HepG2 (cell line): ENCODE measurements around the gene RSKR.

ENCODE experiments used
- CBX5 ChIP-seq: sonication (generic); formaldehyde crosslinking; IDR thresholded peaks from 2 replicates; pipeline ENCODE4 v1.4.0; 2020; ENCODE audit warnings: missing genetic modification reagents, borderline replicate concordance
- IKZF1 ChIP-seq: fragments of 450-650 bp; IDR thresholded peaks from 2 replicates; pipeline ENCODE4 v1.7.1; 2016
- IRF1 ChIP-seq: sonication (generic); formaldehyde crosslinking; IDR thresholded peaks from 2 replicates; pipeline ENCODE4 v1.4.0; 2020; ENCODE audit warnings: low read depth, mild to moderate bottlenecking, missing genetic modification reagents
- KLF16 ChIP-seq, 2 experiments: sonication (generic) in 1 of 2; formaldehyde crosslinking in 1 of 2; IDR thresholded peaks; 2 replicates each; pipeline versions ENCODE4 v1.6.1 to v1.8.0; 2016 to 2023; ENCODE audit warnings: missing genetic modification reagents in 2 of 2, missing compliant biosample characterization in 1 of 2
- PHF21A ChIP-seq: sonication (generic); formaldehyde crosslinking; IDR thresholded peaks from 2 replicates; pipeline ENCODE4 v1.5.0; 2020; ENCODE audit warnings: mild to moderate bottlenecking, missing genetic modification reagents
- PRDM10 ChIP-seq: sonication (generic); formaldehyde crosslinking; IDR thresholded peaks from 2 replicates; pipeline ENCODE4 v1.4.0; 2020; ENCODE audit warnings: low read depth, missing genetic modification reagents
- REPIN1 ChIP-seq: sonication (generic); formaldehyde crosslinking; IDR thresholded peaks from 2 replicates; pipeline ENCODE4 v1.8.0; 2022; ENCODE audit warnings: missing genetic modification reagents, low read depth, mild to moderate bottlenecking, borderline replicate concordance
- SRY ChIP-seq: sonication (generic); formaldehyde crosslinking; IDR thresholded peaks from 2 replicates; pipeline ENCODE4 v1.8.0; 2022; ENCODE audit warnings: mild to moderate bottlenecking, missing genetic modification reagents

DNA sequence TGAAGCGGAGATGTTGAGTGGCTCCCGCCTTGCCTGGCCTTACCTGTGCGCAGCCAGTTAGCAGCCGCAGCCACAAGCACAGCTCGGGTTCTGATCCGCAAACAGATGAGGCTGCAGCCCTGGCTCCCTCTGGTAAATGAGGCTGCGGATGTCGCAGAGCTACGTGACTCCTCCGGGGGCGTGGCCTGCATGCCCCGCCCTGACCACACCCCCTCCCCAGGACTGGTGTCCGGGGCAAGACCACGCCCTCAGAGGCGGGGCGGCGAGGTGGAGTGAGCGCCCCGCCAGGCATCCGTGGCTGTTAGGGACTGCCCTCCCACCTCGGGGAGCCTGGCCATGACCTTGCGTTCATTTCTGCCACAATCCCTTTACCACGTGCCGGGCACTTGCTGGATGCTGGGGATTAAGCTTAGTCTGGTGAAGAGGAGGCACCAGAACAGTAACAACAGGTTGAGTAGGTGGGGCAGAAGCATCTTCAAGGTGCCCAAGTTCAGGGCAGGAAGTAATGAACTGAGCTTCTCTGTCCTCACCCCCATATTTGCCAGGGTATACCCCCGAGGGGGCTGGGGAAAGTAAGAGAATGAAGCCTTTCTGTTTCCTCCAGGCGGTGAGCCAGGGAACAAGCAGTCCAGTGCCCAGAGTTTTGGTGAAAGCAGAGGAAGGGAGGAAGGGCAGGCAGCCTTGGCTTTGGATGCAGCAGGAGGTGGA is 37.1 kb downstream of the RSKR start, which contains the start of gene ALDOC:
- TF ChIP-seq PRDM10 (CRISPR knock-in tag), result 0 out of 2 replicates have a peak, but pooled peaks have one; percentile 37
- no peak for TF ChIP-seq CBX5 (CRISPR knock-in tag)
- TF ChIP-seq PHF21A (CRISPR knock-in tag), result no peak
- no peak for TF ChIP-seq IKZF1
- peak in 1 of 2 experiments; percentile 75; a peak in 1 of 4 replicates for TF ChIP-seq KLF16 (CRISPR knock-in tag; IDR thresholded peaks at IDR 0.05)
- no peak for TF ChIP-seq IRF1 (CRISPR knock-in tag)
- TF ChIP-seq REPIN1 (CRISPR knock-in tag), result no peak
- no peak for TF ChIP-seq SRY
